BLaER1 treated with 17β-estradiol and CSF1 and Interleukin-3, amounts not matched to agents 10 nM and 100 nM (cell line): ENCODE data around the gene INPP5E.
A peak's percentile ranks its signal among the peaks of the same experiment; 100 is the strongest.

ENCODE experiments used
- H3K27ac ChIP-seq, 11 experiments: shearing (Covaris generic); formaldehyde crosslinking; 2 replicates each; pipeline ENCODE4 v1.8.1; 2022
- H3K27me3 ChIP-seq, 11 experiments: shearing (Covaris generic); formaldehyde crosslinking; 2 replicates each; pipeline ENCODE4 v1.8.1; 2022
- H3K36me3 ChIP-seq, 11 experiments: shearing (Covaris generic); formaldehyde crosslinking; 2 replicates each; pipeline ENCODE4 v1.8.1; 2022
- H3K4me1 ChIP-seq, 10 experiments: shearing (Covaris generic); formaldehyde crosslinking; 2 replicates each; pipeline ENCODE4 v1.8.1; 2022
- H3K4me2 ChIP-seq, 11 experiments: shearing (Covaris generic); formaldehyde crosslinking; 2 replicates each; pipeline ENCODE4 v1.8.1; 2022
- H3K4me3 ChIP-seq, 10 experiments: shearing (Covaris generic); formaldehyde crosslinking; 2 replicates each; pipeline ENCODE4 v1.8.1; 2022
- H3K9ac ChIP-seq, 11 experiments: shearing (Covaris generic); formaldehyde crosslinking; 2 replicates each; pipeline ENCODE4 v1.8.1; 2022
- H3K9me3 ChIP-seq, 11 experiments: shearing (Covaris generic); formaldehyde crosslinking; replicated peaks in 1 of 11; 2 replicates each; pipeline ENCODE4 v1.8.1; 2022
- H4K20me1 ChIP-seq, 11 experiments: shearing (Covaris generic); formaldehyde crosslinking; 2 replicates each; pipeline ENCODE4 v1.8.1; 2022
- Cebpa-rat ChIP-seq, 11 experiments: shearing (Covaris generic); IDR thresholded peaks; 2 replicates each; pipeline ENCODE4 v1.8.1; 2022

The INPP5E gene

DNA sequence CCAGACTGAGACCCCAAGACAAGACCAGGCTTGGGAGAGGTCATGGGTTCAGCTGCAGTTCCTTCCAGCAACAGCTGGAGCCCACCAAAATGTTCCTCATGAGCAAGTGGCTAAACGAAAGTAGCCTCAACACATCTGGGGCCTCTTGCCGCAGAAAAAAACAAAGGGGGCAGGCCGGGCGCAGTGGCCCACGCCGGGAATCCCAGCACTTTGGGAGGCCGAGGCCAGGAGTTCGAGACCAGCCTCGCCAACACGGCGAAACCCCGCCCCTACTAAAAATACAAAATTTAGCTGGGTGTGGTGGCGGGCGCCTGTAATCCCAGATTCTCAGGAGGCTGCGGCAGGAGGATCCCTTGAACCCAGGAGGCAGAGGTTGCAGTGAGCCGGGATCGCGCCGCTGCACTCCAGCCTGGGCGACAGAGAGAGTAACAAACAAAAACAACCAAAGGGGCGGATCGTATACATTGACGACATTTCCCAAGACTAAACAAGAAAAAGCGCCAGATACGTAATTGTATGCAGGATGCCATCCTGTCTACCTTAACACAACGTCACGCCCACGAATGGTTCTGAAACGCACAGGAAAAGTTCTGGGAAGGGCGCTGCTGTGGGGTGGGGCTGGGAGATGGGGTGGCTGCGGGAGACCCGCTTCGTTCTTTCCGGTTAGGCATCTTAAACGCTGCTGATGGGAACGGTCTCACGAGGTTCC, 1.7 kb downstream of the INPP5E start:
- H3K27me3 ChIP-seq: no peaks in the 10 kb centered on the region
- peak overlapping the region in 10 of 11 experiments; percentile 72 to 90 (median 86); a peak in 17 of 22 replicates for H3K27ac ChIP-seq
- no peak for TF ChIP-seq Cebpa-rat (IDR thresholded peaks at IDR 0.05)
- H3K4me2 ChIP-seq: peak overlapping the region; percentile 87 to 100 (median 98)
- H3K4me1 ChIP-seq: peaks cover 56 to 62% (median 59%) of the 10 kb centered on the region in 10 experiments
- peak overlapping the region; percentile 83 to 97 (median 94) for H3K4me3 ChIP-seq
- H3K36me3 ChIP-seq: peaks cover 22 to 67% (median 47%) of the 10 kb centered on the region in 11 experiments
- H4K20me1 ChIP-seq: peaks cover 81 to 97% (median 93%) of the 10 kb centered on the region in 11 experiments
- no peaks in the 10 kb centered on the region for H3K9me3 ChIP-seq
- H3K9ac ChIP-seq: peak overlapping the region; percentile 85 to 97 (median 90)

DNA sequence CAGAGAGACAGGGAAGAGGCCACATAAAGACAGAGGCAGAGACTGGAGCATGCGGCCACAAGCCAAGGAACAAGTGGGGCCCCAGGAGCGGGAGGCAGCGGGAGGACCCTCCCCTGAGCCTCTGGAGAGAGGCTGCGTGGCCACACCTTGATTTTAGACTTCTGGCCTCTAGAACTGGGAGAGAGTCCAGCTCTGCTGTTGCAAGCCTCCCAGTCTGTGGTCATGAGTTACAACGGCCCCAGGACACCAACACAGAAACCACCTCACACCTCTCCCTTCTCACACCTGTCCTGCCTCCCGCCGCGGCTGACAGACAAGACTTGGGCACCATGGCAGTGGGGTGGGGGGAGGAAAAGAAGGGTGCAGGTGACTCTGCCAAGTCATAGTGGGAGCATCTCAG, 2.2 kb downstream of the INPP5E start:
- H3K9ac ChIP-seq: peak overlapping the region; percentile 85 to 97 (median 90); a peak in 21 of 22 replicates
- peak overlapping the region in 1 of 11 experiments; percentile 89; a peak in 1 of 22 replicates for H3K27ac ChIP-seq
- peaks cover 77 to 97% (median 93%) of the 10 kb centered on the region in 11 experiments for H4K20me1 ChIP-seq
- no peaks in the 10 kb centered on the region for H3K9me3 ChIP-seq
- peaks cover 27 to 67% (median 47%) of the 10 kb centered on the region in 11 experiments for H3K36me3 ChIP-seq
- no peaks in the 10 kb centered on the region for H3K27me3 ChIP-seq
- TF ChIP-seq Cebpa-rat (IDR thresholded peaks at IDR 0.05): no peak
- H3K4me1 ChIP-seq: peaks cover 50 to 56% (median 53%) of the 10 kb centered on the region in 10 experiments
- peak overlapping the region; percentile 83 to 97 (median 94) for H3K4me3 ChIP-seq
- peak overlapping the region; percentile 87 to 100 (median 98) for H3K4me2 ChIP-seq

DNA sequence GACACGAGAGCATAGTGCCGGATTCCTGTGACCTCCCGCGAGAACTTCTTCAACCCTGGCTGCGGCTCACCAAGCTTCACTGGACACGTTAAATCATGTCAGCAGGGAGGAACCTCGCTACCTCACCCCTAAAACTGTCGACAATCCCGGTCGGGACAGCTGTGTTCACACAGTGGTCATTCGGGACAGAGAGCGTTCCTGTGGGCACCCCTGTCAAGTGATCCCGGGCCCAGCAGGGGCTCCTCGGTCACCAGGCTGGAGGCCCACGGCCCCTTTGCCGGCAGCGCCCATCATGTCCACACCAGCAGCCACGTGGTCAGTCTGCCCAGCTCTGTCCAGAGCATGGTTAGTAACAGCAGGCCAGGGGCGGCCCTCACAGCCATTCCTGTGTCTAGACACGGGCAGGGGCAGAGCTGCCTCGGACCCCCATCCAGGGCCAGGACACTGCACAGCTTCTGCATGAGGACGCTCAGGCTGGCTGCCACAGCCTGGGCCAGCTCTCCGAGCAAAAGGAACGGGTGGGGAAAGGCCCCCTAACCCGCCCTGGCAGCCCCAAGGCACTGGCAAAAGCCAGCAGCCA, 3.5 kb downstream of the INPP5E start:
- no peak overlapping the region for H3K27ac ChIP-seq
- TF ChIP-seq Cebpa-rat (IDR thresholded peaks at IDR 0.05): no peak
- no peak overlapping the region; a peak in 1 of 20 replicates for H3K4me3 ChIP-seq
- peaks cover 25 to 66% (median 52%) of the 10 kb centered on the region in 11 experiments for H3K36me3 ChIP-seq
- H4K20me1 ChIP-seq: peaks cover 64 to 91% (median 85%) of the 10 kb centered on the region in 11 experiments; a peak in 21 of 22 replicates
- peaks cover 37 to 43% (median 41%) of the 10 kb centered on the region in 10 experiments for H3K4me1 ChIP-seq
- no peaks in the 10 kb centered on the region for H3K9me3 ChIP-seq
- H3K27me3 ChIP-seq: no peaks in the 10 kb centered on the region
- H3K9ac ChIP-seq: peak overlapping the region in 9 of 11 experiments; percentile 4 to 97 (median 90); a peak in 10 of 22 replicates
- peak overlapping the region; percentile 87 to 100 (median 98); a peak in 21 of 22 replicates for H3K4me2 ChIP-seq

DNA sequence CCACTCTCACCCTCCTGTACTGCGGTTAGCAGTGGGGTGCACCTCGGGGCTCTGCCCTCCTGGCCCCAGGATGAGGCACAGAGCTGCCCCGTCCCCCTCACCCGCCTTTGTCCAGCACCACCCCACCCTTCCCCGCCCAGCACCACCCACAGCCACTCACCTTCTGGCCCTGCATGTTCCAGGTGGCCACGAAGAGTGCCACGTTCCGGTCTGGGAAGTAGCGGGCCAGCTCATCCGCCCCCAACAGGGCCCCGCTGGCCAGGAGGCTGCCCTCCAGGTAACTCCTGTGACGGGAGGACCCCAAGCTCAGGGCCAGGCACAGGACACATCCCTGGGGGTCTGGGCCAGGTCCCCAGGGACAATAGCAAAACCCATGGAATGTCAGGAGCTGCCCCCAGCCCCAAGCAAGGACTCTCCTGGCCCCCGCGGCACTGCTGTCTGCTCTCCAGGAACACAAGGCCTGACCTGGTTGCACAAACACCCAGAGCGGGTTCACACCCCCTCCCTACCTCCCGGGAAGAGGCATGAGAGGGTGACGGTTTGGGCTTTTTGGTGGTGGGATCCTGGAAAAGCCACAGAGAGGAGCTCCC, 5.0 kb downstream of the INPP5E start:
- H3K4me3 ChIP-seq: no peak overlapping the region
- peaks cover 31 to 73% (median 59%) of the 10 kb centered on the region in 11 experiments; a peak in 21 of 22 replicates for H3K36me3 ChIP-seq
- no peaks in the 10 kb centered on the region for H3K9me3 ChIP-seq
- H3K27ac ChIP-seq: no peak overlapping the region
- no peak overlapping the region for H3K4me2 ChIP-seq
- H4K20me1 ChIP-seq: peaks cover 54 to 88% (median 73%) of the 10 kb centered on the region in 11 experiments; a peak in 21 of 22 replicates
- H3K4me1 ChIP-seq: peaks cover 23 to 29% (median 26%) of the 10 kb centered on the region in 10 experiments
- H3K27me3 ChIP-seq: no peaks in the 10 kb centered on the region
- no peak for TF ChIP-seq Cebpa-rat (IDR thresholded peaks at IDR 0.05)
- no peak overlapping the region for H3K9ac ChIP-seq

DNA sequence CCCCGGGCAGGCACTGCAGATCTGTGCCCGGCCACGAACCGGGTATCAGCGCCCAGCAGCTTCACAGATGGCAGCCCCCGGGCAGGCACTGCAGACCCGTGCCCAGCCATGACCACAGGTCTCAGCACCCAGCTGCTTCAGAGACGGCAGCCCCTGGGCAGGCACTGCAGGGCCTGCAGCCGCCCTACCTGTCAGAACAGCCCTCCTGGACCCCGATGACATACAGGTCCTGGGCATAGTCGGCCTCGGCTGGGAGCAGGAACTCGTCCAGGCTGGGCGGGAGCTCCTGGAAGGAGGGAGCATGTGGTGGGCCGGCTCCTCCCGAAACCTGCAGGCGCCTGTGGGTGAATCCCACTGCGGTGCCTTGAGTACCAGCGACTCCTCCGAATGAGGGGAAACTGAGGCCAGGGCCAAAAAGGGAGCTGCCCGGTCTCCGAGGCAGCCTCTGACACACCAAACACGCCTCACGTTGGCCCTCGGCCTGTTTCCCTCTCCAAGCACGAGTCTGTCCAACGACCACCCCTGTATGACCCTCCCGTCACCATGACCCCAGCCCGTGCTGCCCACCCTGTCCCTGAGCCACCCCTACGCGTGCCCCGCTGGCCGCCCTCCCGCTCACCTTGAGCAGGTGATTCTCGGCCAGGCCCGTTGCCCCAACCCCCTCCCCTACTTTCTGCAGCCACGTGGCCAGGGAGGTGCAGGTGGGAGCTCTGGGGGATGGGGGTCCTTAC, 5.6 kb downstream of the INPP5E start:
- no peak for TF ChIP-seq Cebpa-rat (IDR thresholded peaks at IDR 0.05)
- H3K36me3 ChIP-seq: peaks cover 37 to 80% (median 66%) of the 10 kb centered on the region in 11 experiments
- no peak overlapping the region for H3K4me2 ChIP-seq
- peaks cover 54 to 92% (median 79%) of the 10 kb centered on the region in 11 experiments; a peak in 21 of 22 replicates for H4K20me1 ChIP-seq
- H3K4me1 ChIP-seq: peaks cover 23 to 29% (median 26%) of the 10 kb centered on the region in 10 experiments
- H3K9me3 ChIP-seq: no peaks in the 10 kb centered on the region
- H3K27me3 ChIP-seq: no peaks in the 10 kb centered on the region
- H3K9ac ChIP-seq: no peak overlapping the region
- no peak overlapping the region for H3K27ac ChIP-seq
- H3K4me3 ChIP-seq: no peak overlapping the region

DNA sequence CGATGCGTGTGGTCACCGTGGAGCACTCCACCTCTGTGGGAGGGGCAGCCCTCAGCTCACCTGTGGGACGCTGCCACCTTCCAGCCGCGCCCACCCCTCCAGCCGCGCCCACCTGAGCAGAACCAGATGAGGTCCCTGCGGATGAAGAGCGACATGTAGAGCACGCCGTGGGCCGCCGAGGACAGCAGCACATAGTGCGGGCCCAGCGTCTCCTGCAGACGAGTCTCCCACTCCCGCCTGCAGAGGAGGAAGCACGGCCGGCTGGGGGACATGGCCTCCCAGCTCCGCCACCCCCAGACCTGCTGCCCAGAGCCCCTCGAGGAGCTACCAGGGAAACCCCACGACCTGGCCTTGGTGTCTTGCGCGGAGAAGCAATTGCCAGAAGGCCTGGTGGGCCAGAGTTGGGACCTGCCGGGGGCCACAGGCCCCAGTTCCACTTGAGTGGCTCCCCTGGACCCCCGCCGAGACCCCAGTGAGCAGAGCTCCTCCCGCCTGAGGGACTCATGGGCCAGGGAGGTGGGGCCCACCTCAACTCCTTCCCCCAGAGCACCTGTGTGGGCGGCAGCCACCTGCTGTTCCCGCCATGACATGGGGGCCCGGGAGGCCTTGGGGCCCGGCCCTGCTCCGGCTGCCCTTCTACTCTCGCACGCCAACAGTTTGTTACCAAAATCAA, 6.5 kb downstream of the INPP5E start:
- Histone ChIP-seq H3K4me2 (no peak overlapping the region), H3K4me1 (peaks cover 22 to 23% (median 22%) of the 10 kb centered on the region in 10 experiments), H3K27me3 (no peaks in the 10 kb centered on the region), H4K20me1 (peaks cover 51 to 89% (median 74%) of the 10 kb centered on the region in 11 experiments; a peak in 21 of 22 replicates), H3K27ac (no peak overlapping the region), H3K4me3 (no peak overlapping the region), H3K9me3 (no peaks in the 10 kb centered on the region), H3K9ac (no peak overlapping the region), H3K36me3 (peaks cover 43 to 88% (median 74%) of the 10 kb centered on the region in 11 experiments)
- no peak for TF ChIP-seq Cebpa-rat (IDR thresholded peaks at IDR 0.05)

DNA sequence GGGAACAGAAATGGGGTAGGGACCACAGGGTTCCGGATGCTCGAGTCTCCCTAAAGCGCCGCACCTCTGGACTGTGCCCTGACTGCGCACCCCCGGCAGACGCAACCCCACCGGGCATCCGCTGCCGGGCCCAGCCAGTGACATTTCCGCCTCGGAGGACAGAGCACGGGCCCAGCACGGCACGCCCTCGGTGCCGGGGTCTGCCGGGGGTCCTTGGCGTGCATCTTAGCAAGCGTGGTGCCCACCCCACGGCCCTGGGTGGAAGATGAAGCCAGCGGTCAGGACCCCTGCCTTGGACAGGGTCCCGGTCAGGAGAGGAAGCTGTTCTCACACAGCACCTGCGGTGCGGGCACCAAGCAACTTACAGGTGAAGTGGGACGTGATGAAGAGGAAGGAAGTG, 7.1 kb downstream of the INPP5E start:
- TF ChIP-seq Cebpa-rat (IDR thresholded peaks at IDR 0.05): no peak
- Histone ChIP-seq H3K4me3 (no peak overlapping the region), H3K4me2 (no peak overlapping the region), H4K20me1 (peaks cover 45 to 84% (median 69%) of the 10 kb centered on the region in 11 experiments; a peak in 21 of 22 replicates), H3K9me3 (no peaks in the 10 kb centered on the region), H3K9ac (no peak overlapping the region), H3K36me3 (peaks cover 43 to 91% (median 77%) of the 10 kb centered on the region in 11 experiments), H3K27ac (no peak overlapping the region), H3K27me3 (no peaks in the 10 kb centered on the region), H3K4me1 (peaks cover 16 to 17% (median 16%) of the 10 kb centered on the region in 10 experiments)

DNA sequence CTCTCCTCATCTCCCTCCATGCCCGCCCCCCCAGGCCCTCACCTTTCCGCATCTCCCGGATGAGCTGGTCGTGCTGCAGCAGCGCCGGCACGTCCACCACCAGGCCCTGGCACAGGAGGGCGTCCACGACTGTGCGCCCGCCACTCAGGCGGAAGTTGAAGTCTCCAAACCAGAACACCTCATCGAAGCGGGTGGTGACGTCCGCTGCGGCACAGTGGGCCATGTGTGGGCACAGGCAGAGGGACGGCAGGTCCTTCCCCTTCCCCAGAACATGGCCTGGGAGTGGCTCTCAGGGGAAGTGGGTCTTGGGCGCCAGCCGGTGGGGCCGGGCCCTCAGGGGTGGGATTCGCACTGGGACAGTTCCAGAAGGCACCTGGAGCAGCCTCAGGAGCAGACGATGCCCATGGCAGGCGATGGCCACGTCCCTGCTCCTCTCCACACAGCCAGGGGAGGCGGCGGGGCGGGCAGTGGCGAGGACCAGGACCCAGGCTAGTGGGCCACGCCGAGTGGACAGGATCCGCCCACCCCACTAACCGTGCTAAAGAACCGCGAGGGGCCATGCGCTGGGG, 7.8 kb downstream of the INPP5E start:
- H3K36me3 ChIP-seq: peaks cover 44 to 91% (median 80%) of the 10 kb centered on the region in 11 experiments
- no peak for TF ChIP-seq Cebpa-rat (IDR thresholded peaks at IDR 0.05)
- no peak overlapping the region for H3K4me3 ChIP-seq
- no peak overlapping the region for H3K4me2 ChIP-seq
- no peak overlapping the region for H3K9ac ChIP-seq
- peaks cover 38 to 84% (median 69%) of the 10 kb centered on the region in 11 experiments; a peak in 21 of 22 replicates for H4K20me1 ChIP-seq
- H3K9me3 ChIP-seq: no peaks in the 10 kb centered on the region
- peaks cover 8 to 10% (median 9%) of the 10 kb centered on the region in 10 experiments for H3K4me1 ChIP-seq
- H3K27ac ChIP-seq: no peak overlapping the region
- no peaks in the 10 kb centered on the region for H3K27me3 ChIP-seq
